Stimulated activated CD8-positive, alpha-beta memory T cell treated with anti-CD3 and anti-CD28 coated beads, Interleukin-15, amount 100 ng/mL, for 48 hours (primary cell): ENCODE results near the gene ST14.

Source experiments
- DNase-seq, 2 donors: peaks; one replicate each; pipeline ENCODE4 v3.0.0-alpha.2; 2020; ENCODE audit warnings: low read depth in 2 of 2

The ST14 gene

DNA sequence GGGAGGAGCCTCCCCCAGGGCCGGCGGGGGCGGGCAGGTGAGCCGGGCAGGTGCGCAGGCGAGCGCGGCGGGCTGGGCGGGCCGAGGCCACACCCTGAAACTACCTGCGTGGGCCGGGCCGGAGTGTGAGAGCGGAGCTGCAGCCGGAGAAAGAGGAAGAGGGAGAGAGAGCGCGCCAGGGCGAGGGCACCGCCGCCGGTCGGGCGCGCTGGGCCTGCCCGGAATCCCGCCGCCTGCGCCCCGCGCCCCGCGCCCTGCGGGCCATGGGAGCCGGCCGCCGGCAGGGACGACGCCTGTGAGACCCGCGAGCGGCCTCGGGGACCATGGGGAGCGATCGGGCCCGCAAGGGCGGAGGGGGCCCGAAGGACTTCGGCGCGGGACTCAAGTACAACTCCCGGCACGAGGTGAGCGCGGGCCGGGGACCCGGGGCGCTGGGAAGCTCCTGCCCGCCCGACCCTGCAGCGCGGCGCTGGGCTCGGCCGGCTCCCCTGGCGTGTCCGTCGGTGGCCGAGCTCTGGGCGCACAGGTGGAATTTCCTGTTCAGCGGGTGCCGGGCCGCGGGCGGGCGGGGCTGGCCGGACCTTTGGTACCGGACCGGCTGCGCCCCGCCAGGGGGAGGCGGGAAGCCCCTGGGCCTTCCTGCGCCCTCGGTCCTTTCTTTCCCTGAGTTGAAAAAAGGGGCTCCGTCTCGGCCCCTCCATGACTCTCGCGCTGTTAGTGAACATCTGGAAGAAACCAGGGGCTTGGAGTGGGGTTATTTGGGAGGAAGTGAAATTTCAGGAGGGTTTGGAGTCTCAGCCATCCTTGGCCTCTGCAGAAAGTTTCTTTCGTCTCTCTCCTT is at the start of gene ST14:
Gene ST14, plus strand, starts transcription at position 126 of the 841 bp plus-strand sequence. Its CDS starts 198 bp downstream, at position 324.
- no peak for DNase-seq

GRCh38 chr11:130110339-130111108 is 49.1 kb upstream of the ST14 start:
- no peak for DNase-seq

DNA sequence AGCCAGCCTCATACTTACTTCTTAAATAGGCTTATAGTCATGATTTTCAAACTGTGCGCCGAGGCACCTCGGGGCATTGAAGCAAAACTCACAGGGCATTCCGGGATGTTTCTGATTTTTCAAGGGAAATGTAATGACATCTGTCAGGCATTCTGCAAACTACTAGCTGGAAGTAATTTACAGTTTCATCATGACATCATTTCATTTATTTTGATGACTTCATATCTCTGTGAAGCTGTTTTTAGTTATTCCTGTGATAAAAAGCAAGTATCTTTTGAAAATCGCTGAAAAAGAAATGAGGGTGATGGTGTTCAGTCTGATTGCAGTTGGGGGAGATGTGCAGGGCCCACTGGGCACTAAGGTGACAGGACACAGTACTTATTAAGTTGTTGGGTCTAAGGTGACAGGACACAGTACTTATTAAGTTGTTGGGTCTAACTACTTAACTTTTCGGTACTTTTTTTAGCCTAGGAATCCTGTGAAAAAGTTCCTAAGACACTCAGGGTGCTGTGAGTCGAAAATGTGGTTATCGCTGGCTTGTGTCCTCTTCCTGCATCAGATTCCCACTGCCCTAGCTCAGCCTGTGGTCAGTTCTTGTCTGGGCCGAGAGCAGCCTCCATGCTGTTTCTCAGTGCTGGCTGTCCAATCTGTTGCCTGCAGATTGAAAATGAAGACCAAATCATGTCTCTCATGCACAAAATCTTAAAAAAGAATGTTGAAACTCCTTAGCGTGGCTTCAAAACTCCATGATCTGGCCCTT is 47.3 kb upstream of the ST14 start:
- no peak for DNase-seq

DNA sequence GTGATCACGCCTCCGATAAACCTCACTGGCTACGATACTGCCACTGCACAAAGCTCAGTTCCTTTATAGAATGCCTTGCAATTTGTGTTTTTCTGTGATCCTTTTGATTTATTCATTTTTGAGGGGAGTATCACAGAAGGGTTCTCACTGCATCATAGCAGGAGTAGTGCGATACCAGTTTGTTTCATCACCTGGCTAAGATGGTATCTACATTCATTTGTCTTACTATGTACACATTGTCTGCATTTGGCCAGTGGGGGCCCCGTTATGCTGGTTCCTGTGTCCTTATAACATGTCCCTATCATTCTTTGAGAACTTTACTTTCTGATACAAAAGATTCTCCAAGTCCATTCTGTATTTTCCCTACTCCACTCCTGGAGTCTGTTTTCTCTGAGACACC is 45.3 kb upstream of the ST14 start:
- DNase-seq, result no peak

DNA sequence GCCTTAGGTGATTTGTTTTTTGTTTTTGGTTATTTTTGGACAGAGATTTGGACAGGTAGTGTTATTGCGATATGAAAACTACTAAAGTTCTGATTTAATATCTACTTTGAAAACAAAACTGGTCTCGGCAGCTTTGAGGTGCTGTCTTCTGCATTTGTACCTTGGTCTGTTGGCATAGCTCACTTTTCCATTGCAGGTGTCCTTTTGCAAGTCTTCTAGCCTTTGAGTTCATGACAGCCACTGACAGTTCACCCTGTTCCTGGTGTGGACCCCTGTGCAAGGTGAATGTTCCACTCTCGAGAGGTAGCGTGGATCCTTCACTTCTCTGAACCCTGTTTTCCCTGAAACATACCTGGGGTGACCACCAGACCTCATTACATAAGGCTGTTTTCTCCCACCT is 44.9 kb upstream of the ST14 start:
- no peak for DNase-seq

GRCh38 chr11:130115218-130115617 is 44.4 kb upstream of the ST14 start:
- DNase-seq, result no peak

DNA sequence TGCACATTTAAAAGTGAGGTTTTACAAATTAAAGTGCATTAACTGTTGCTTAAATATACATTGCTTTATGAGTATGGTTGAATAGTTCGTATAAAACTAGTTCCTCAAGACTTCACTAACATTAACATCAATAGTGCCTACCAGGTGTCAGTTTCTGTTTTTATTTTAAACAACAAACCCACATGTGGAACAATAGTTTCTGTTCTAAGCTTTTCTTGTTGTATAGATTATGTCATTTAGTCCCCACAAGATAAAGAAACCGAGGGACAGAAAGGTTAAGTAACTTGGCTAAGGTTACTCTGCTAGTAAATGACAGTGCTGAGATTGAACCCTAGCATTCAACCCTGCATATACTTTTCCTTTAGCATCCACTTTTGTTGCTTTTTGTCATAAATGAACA is 41.4 kb upstream of the ST14 start:
- no peak for DNase-seq

DNA sequence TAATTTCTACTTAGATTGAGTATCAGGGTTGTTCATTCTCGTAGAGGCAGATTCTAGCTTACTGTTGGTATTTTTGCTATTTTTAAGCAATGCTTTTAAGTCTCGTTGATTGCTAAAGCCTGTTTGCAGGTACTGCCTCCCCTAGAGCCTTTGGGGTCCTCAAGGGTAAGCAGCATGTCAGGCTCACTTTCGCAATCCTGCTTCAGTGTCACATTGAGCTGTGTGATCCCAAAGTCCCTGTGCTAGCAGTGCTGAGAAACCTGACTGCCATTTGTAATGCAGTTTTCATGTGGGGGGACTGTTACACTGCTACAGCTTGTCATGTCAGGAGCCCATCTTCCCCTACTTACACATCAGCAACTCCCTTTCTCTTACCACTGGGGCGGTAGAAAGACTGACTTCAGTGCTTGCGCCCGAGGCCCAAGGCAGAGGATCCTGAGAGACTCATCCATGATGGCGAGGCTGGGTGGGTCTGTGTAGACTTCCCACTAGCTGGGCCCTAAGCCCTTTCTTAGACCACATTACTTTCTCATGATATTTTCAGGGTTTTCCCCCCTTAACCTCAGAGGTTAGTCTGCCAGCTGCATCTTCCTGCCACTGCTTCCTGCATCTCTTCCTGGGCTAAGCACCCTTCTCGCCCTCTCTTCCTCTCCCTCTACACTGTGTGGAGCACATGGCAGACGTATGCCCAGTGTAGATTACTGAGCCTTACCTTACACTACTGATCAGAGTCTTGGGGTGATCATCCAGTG is 40.8 kb upstream of the ST14 start:
- DNase-seq, result peak in 1 of 2 donors; percentile 16

DNA sequence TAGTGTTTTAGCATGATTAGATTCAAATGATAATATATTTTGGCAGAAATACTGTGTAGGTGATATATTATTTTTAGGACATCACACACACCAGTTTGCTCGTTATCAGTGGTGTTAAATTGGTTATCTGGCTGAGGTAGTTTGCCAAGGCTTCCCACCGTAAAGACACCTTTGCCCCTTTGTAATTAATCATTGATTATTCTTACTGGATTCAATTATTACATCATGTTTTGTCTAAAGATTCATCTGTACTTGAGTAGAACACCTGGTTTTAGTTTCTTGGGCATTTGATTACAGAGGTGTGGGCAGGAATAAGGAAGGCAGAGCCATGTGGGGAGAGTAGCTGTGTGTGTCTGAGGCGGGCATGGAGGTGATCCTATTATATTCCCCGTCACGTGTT is 39.5 kb upstream of the ST14 start:
- no peak for DNase-seq

DNA sequence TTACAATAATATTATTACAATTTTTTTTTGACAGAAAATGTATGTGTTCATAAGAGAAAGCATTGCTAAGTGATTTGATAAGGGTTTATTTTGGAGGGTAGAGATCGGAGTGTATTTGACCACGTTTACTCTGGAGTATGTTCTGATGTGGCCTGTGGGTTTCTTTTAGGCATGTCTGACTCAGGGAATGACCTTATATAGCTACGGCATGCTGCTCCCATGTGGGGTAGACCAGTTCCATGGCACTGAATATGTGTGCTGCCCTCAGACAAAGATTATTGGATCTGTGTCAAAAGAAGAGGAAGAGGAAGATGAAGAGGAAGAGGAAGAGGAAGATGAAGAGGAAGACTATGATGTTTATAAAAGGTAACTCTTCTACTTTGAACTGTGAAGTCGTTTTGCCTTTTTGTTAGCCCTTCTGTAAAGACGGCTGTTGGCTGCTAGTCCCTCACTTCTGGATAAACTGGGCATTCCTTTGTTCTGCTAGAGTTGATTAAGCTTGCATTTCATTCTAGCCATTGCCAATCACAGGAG is 38.1 kb upstream of the ST14 start:
- no peak for DNase-seq

- DNase-seq, result peak in 1 of 2 donors; percentile 25
Measured at GRCh38 chr11:130122141-130122575, 37.4 kb upstream of the ST14 start.

DNA sequence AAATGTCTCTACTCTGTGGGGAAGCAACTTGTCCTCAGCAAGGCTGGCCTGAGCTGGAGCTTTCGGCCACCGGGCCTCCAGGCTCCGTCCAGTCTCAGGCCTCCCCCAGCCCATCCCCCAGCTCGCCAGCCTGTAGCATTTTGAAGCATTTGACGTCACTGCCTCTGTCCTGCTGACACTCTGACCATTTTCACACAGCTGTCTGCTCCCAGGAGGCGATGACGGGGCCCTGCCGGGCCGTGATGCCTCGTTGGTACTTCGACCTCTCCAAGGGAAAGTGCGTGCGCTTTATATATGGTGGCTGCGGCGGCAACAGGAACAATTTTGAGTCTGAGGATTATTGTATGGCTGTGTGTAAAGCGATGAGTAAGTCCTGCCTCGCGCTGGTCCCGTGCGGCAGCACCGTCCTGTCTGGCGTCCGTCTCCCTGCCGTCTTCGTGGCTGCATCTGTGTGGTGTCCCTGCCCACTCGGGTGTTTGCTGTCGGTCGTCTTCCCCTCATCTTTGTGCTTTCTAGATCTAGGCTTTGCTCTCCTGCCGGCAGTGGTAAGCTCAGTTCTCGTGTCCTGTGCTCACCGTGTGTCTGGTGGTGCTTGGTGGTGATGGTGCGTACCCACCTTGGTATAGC is 36.1 kb upstream of the ST14 start:
- no peak for DNase-seq

GRCh38 chr11:130124096-130124495 is 35.5 kb upstream of the ST14 start:
- no peak for DNase-seq

DNA sequence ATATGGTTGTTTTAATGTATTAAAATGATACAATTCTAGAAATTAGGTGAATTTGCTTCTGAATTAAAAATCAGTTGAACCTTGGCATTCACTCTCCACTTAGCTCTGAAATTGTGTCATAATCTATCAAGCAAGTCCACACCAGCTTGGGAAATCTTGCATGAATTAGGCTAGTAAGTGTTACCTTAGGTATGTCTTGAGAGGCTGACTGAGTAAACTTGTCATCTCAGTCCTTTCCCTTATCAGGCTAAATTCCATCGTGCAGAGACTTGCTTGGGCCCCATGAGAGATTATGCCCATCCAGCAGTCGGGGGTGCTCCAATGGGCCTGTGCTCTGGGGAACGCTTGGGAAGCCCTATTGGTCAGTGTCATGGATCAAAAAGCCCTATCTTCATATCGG is 33.9 kb upstream of the ST14 start:
- no peak for DNase-seq

DNA sequence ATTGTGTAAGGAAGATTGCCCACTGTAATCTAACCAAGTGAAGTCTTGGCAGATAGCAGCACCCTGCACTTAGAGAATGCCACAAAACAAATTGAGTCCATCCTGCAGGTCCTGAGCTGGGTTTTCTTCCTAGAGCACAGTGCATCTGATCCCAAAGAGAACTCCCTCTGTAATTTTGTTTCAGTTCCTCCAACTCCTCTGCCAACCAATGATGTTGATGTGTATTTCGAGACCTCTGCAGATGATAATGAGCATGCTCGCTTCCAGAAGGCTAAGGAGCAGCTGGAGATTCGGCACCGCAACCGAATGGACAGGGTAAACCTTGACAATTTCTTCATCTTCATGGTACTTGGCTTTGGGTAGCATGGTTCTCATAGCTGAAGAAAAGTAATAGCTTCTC is 33.1 kb upstream of the ST14 start:
- no peak for DNase-seq

DNA sequence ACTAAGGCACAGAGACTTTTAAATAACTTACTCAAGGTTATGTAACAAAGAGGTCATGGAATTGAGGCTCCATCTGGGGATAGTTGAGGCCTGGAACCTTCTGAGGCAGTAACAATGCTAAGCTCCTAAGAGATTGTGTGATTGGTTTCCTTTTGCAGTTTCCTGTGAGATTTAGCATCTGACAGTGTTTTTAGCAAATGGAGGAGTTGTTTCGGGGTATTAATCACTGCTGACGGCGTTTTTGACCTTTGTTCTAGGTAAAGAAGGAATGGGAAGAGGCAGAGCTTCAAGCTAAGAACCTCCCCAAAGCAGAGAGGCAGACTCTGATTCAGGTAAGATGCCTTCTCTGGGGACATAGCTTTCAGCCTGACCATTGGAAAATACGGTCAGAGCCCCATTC is 32.1 kb upstream of the ST14 start:
- no peak for DNase-seq

- no peak for DNase-seq
Measured at GRCh38 chr11:130128626-130129025, 31.0 kb upstream of the ST14 start.

DNA sequence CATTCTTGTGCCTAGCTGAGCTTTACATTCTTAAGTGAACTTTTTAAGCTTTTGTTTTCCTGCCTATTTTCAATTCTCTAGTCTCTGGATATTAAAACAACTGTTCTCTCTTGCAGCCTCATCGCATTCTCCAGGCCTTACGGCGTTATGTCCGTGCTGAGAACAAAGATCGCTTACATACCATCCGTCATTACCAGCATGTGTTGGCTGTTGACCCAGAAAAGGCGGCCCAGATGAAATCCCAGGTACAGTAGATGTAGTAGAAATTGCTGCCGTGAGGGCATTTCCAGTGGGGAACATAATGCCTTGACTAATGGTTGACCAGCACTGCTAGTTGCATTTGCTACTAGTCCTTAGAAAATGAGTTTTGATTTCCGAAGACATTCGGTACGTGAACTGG is 29.7 kb upstream of the ST14 start:
- no peak for DNase-seq

GRCh38 chr11:130131961-130132850 is 27.4 kb upstream of the ST14 start:
- DNase-seq, result peak in 1 of 2 donors; percentile 11

- no peak for DNase-seq
Measured at GRCh38 chr11:130133716-130134115, 25.9 kb upstream of the ST14 start.
